Measurements from ENCODE around the gene CASP7.

CASP7 gene

DNA sequence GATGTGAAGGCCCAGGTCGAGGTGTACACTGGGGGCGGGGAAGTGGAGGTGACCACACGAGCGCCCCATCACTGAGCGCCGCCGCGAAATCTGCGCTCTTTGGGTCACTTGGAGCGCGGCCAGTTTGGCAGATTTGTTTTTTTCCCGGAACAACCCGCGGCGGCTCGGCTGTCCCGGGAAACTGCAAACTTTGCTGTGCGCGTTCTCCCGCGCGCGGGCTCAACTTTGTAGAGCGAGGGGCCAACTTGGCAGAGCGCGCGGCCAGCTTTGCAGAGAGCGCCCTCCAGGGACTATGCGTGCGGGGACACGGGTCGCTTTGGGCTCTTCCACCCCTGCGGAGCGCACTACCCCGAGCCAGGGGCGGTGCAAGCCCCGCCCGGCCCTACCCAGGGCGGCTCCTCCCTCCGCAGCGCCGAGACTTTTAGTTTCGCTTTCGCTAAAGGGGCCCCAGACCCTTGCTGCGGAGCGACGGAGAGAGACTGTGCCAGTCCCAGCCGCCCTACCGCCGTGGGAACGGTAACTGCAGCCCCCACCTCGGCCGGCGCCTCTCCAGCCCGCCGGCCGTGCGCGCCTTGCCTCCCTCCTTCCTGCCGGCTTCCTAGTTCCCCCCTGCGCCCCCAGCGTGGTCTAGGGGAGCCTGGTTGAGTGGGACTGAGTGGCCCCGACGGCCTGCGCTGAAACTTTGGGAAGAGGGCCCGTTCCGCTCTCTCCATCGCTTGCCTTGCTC, at the start of gene CASP7:
Gene CASP7, plus strand, starts transcription at position 450 of the 727 bp plus-strand sequence. CDS start 17,582 bp downstream, outside the sequence.
- in situ Hi-C loops (cut with MboI; ENCODE audit: low pct_unique_long_range_greater_than_20kb, low sequenced_read_pairs, unreplicated experiment): no loop called here
- TF ChIP-seq, protein P1, sequence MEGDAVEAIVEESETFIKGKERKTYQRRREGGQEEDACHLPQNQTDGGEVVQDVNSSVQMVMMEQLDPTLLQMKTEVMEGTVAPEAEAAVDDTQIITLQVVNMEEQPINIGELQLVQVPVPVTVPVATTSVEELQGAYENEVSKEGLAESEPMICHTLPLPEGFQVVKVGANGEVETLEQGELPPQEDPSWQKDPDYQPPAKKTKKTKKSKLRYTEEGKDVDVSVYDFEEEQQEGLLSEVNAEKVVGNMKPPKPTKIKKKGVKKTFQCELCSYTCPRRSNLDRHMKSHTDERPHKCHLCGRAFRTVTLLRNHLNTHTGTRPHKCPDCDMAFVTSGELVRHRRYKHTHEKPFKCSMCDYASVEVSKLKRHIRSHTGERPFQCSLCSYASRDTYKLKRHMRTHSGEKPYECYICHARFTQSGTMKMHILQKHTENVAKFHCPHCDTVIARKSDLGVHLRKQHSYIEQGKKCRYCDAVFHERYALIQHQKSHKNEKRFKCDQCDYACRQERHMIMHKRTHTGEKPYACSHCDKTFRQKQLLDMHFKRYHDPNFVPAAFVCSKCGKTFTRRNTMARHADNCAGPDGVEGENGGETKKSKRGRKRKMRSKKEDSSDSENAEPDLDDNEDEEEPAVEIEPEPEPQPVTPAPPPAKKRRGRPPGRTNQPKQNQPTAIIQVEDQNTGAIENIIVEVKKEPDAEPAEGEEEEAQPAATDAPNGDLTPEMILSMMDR (IDR thresholded peaks at IDR 0.05; ENCODE audit: extremely low read depth, insufficient read depth, missing control alignments): peak; percentile 57

DNA sequence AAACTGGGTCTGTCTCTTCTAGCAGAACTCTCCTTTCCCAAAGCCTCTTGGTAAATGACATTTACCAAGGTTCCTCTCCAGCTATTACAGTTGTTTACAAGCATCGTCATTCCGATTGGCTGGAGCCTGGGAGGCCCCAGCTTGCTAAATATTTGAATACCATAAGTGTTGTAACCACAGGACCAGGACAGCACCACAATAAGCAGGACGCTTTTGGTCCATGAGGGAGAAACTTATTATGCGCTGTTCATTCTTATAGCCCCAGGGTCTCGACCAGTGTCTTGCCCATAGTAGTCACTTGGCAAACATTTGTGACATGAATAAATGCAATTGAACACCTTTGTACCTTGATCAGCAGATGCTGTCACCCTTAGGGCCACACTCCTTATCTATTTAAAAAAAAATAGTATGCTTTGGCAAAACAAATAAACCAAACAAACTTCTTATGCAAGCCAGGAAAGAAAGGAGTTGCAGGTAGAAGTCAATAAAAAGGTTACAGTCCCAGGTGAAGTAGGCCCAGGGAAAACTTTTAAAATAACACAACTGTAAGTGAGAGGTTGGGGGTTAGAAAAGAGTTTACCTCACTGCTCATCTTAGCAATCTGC, 48.7 kb upstream of the CASP7 start:
- DNase-seq (ENCODE audit: low spot score): no peak
- in situ Hi-C loops (cut with MboI; ENCODE audit: low pct_unique_long_range_greater_than_20kb, low sequenced_read_pairs, unreplicated experiment): no loop called here
- TF ChIP-seq, protein P1 (IDR thresholded peaks at IDR 0.05; ENCODE audit: extremely low read depth, insufficient read depth, missing control alignments): no peak

More for the DNA sequence above, at the start of gene CASP7:
- DNase-seq (ENCODE audit: low spot score): peak; percentile 84

DNA sequence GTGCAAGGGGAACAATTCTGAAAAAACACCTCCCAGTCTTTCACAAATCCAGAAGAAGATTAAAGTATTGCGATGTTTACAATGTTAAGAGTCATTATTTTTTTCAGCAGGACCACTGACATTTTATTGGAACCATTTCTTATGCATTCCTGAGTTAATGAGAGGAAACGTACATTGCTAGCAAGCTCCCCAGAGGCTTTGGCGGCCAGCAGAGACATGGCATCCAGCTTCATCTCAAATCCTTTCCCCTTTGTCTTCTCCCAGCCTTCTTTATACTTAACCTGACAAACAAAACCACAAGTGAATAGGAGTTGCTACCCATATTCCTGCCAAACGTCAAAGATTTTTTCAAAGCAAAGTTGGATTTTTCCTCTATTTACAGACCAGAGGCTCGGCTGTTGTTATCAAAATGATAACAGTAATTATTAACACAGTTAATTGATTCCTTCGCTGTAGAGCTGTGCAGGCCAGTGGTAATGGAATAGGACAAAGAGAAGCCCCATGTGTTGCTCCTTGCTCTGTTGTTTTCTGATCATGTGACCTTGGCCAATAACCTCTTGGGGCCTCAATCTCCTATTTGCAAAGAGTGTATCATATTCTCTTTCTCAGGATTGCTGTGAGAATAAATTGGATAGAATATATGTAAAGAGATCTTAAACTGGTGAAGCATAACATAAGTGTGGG, 47.9 kb upstream of the CASP7 start:
- no peak for DNase-seq (ENCODE audit: low spot score)
- TF ChIP-seq, protein P1 (IDR thresholded peaks at IDR 0.05; ENCODE audit: extremely low read depth, insufficient read depth, missing control alignments): no peak
- in situ Hi-C loops (cut with MboI; ENCODE audit: low pct_unique_long_range_greater_than_20kb, low sequenced_read_pairs, unreplicated experiment): no loop called here

DNA sequence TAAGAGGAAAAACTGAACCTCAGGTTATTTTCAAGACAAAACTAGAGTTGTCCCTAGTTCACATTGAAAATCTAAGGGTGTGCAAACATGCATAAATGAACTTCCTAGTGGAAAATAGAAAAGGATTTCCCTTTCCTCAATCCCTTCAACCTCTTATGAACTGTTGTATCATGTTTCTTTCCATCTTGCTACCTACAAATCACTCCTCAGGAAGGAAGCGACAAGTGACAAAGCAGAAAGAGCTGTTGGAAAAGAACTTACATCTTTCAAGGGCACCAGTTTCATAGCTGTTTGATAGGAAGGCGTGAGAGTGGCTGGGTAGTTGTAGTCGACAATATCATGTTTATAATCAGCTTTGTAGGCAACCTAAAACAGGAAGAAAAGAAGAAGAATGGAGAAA, 39.7 kb upstream of the CASP7 start:
- TF ChIP-seq, protein P1 (IDR thresholded peaks at IDR 0.05; ENCODE audit: extremely low read depth, insufficient read depth, missing control alignments): no peak
- in situ Hi-C loops (cut with MboI; ENCODE audit: low pct_unique_long_range_greater_than_20kb, low sequenced_read_pairs, unreplicated experiment): no loop called here
- no peak for DNase-seq (ENCODE audit: low spot score)

DNA sequence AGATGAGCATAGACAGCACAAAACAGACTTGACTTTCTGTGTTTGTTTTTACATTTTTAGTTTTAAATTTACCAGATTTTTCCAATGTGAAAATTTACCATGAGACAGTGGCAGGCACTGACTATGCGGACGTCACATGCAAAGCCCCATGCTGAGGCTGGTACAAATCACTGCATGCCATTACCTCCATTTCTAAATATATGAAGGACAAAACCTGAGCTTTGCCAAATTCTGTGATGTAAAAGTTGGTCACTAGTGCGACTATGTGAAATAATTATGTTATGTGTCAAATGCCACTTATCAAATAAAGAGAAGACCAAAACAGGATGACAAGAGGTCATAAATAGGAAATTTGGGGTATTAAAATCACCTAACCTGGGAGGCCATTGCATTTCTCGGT, 38.0 kb upstream of the CASP7 start:
- TF ChIP-seq, protein P1 (IDR thresholded peaks at IDR 0.05; ENCODE audit: extremely low read depth, insufficient read depth, missing control alignments): no peak
- DNase-seq (ENCODE audit: low spot score): no peak
- in situ Hi-C loops (cut with MboI; ENCODE audit: low pct_unique_long_range_greater_than_20kb, low sequenced_read_pairs, unreplicated experiment): no loop called here

DNA sequence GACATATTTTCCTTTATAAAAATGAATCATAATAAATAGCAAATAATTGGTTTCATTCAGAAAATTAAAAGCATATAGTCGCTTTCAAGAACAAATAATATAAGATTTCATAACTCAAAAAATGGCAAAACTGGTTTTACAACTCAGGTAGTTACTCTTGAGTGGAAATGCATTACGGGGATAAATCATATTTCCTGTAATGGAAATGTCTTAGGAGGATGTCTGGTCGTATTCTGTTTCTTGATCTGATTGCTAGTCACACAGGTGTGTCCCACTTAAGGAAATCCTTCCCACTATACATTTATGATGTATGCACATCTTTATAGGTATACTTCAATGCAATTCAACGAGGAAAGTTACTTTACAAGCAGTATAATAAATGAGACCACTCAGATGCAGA, 36.5 kb upstream of the CASP7 start:
- in situ Hi-C loops (cut with MboI; ENCODE audit: low pct_unique_long_range_greater_than_20kb, low sequenced_read_pairs, unreplicated experiment): no loop called here
- DNase-seq (ENCODE audit: low spot score): no peak
- TF ChIP-seq, protein P1 (IDR thresholded peaks at IDR 0.05; ENCODE audit: extremely low read depth, insufficient read depth, missing control alignments): no peak
